Measurements from ENCODE around the gene RBKS. TPM values are rescaled to one million over a fixed set of nuclear protein-coding genes. Genes with fewer than 3 reads are reported as not detected.
A peak's percentile ranks its signal among the peaks of the same experiment; 100 is the strongest.

RBKS gene
- total and polyA plus RNA-seq, 2 of the 13 experiments (the other 11 are each of a cell fraction or from before 2014, with no cell fraction given) = 7.7 to 8.3 TPM

DNA sequence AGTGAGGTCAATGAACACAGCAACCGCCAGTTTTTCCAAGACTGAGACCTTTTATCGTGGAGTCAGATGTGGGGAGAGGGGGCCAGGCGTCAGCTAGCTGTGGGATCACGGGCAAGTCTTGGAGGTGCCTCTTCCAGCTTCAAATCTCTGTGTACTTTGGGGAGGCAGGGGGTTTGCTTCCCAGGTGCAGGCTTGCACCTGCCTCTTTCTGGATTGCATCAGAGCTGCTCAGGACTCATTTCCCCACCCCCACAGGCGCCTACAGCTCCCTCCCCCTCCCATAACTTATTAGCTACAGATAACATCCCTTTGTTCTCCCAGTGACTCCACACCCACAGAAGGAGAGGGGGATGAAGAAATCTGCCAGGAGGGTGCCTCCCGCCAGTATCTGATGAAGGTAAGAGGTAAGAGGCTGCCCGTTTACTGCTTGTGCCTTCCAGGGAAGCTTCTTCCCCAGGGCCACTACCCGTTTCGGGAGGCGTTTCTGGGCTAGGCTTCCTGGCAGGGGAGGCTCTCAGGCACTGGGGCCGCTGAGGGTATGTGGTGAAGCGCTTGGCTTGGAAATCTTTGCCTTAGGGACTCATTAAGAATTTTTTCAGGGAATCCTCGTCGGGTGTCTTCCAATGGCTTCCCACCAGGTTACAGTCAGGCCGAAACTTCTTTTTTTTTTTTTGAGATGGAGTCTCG, 137.5 kb downstream of the RBKS start (continued):
- TF ChIP-seq USF2 (IDR thresholded peaks at IDR 0.05; ENCODE audit: low read depth, low read length) (no peak), USF2 (CRISPR knock-in tag; IDR thresholded peaks at IDR 0.05; ENCODE audit: borderline replicate concordance) (no peak), SNAPC5 (CRISPR knock-in tag; IDR thresholded peaks at IDR 0.05; ENCODE audit: borderline replicate concordance) (no peak), ATF5 (CRISPR knock-in tag; IDR thresholded peaks at IDR 0.05; ENCODE audit: low read depth) (no peak), REST (IDR thresholded peaks at IDR 0.05; ENCODE audit: borderline replicate concordance in 1 of 2, low read depth in 1 of 2, low read length in 2 of 2) (no peak; a peak in 1 of 4 replicates), FUBP1 (CRISPR knock-in tag; IDR thresholded peaks at IDR 0.05; ENCODE audit: borderline replicate concordance) (no peak), CHD4 (IDR thresholded peaks at IDR 0.05; ENCODE audit: borderline replicate concordance, low read length) (no peak; the same call in 1 of the 2 replicates), SCMH1 (CRISPR knock-in tag; IDR thresholded peaks at IDR 0.05; ENCODE audit: borderline replicate concordance) (no peak), AHR (CRISPR knock-in tag; IDR thresholded peaks at IDR 0.05) (no peak)
- TF ChIP-seq, protein P1, sequence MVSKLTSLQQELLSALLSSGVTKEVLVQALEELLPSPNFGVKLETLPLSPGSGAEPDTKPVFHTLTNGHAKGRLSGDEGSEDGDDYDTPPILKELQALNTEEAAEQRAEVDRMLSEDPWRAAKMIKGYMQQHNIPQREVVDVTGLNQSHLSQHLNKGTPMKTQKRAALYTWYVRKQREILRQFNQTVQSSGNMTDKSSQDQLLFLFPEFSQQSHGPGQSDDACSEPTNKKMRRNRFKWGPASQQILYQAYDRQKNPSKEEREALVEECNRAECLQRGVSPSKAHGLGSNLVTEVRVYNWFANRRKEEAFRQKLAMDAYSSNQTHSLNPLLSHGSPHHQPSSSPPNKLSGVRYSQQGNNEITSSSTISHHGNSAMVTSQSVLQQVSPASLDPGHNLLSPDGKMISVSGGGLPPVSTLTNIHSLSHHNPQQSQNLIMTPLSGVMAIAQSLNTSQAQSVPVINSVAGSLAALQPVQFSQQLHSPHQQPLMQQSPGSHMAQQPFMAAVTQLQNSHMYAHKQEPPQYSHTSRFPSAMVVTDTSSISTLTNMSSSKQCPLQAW (CRISPR knock-in tag; IDR thresholded peaks at IDR 0.05) = 0 out of 2 replicates have a peak, but pooled peaks have one; percentile 42
- TF ChIP-seq, protein P2, sequence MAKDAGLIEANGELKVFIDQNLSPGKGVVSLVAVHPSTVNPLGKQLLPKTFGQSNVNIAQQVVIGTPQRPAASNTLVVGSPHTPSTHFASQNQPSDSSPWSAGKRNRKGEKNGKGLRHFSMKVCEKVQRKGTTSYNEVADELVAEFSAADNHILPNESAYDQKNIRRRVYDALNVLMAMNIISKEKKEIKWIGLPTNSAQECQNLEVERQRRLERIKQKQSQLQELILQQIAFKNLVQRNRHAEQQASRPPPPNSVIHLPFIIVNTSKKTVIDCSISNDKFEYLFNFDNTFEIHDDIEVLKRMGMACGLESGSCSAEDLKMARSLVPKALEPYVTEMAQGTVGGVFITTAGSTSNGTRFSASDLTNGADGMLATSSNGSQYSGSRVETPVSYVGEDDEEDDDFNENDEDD (CRISPR knock-in tag; IDR thresholded peaks at IDR 0.05; ENCODE audit: borderline replicate concordance) = no peak
- TF ChIP-seq, protein P3, sequence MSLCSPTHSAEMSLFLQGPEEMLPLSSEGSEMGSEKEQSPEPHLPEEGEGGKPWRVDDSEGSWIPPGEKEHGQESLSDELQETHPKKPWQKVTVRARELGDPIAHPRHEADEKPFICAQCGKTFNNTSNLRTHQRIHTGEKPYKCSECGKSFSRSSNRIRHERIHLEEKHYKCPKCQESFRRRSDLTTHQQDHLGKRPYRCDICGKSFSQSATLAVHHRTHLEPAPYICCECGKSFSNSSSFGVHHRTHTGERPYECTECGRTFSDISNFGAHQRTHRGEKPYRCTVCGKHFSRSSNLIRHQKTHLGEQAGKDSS (CRISPR knock-in tag; IDR thresholded peaks at IDR 0.05; ENCODE audit: borderline replicate concordance, low read depth) = peak; percentile 50; the same call in 1 of the 2 replicates

Data from HepG2 (cell line).